ENCODE results near the gene BAIAP2L1. TPM values are rescaled to one million over a fixed set of nuclear protein-coding genes. Genes with fewer than 3 reads are reported as not detected.

BAIAP2L1 gene
- total and polyA plus RNA-seq, 12 donors: 0.53 to 5.8 (median 1.8) TPM

DNA sequence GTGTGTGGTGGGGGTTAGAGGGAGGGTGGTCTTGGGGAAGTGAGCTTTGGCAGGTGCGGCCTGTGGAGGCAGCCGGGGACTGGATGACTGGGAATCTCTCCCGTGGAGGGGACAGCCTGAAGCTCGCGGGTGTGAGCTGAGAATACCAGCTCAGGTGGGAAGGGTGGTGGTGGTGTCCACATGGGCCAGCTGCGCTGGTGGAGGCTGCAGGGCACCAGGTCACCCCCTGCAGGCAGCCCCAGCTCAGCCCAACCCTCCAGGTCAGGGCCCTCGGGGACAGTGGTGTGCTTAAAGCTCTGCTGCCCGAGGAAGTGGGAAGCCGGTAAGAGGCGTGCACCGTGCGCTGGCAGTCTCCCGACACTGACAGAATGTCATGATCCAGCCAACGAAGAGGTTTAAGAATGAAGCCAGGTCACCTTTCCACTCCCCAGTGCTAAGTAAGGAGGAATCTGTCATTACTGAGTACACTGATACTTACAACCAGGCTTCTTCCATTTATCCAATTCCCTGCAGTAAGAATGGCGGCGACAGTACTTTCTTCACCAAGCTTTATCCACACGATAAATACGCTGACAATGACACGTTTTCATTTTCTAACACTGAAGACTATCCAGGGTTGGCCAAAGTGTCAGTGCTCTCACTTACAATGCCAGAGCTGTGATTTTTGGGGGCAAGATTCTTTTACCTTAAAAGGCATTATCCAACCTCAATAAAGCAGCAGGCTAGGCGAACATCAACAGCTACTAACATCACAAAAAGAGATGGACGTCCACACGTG lies 99.0 kb downstream of the BAIAP2L1 start:
- H3K36me3 ChIP-seq: peaks cover 0 to 35% (median 0%) of the 10 kb centered on the region in 9 donors
- TF ChIP-seq, protein P1, sequence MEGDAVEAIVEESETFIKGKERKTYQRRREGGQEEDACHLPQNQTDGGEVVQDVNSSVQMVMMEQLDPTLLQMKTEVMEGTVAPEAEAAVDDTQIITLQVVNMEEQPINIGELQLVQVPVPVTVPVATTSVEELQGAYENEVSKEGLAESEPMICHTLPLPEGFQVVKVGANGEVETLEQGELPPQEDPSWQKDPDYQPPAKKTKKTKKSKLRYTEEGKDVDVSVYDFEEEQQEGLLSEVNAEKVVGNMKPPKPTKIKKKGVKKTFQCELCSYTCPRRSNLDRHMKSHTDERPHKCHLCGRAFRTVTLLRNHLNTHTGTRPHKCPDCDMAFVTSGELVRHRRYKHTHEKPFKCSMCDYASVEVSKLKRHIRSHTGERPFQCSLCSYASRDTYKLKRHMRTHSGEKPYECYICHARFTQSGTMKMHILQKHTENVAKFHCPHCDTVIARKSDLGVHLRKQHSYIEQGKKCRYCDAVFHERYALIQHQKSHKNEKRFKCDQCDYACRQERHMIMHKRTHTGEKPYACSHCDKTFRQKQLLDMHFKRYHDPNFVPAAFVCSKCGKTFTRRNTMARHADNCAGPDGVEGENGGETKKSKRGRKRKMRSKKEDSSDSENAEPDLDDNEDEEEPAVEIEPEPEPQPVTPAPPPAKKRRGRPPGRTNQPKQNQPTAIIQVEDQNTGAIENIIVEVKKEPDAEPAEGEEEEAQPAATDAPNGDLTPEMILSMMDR (IDR thresholded peaks at IDR 0.05): no peak
- no peaks in the 10 kb centered on the region for H3K4me1 ChIP-seq
- intact Hi-C loops (cut with DNase I): loop anchor here in 1 of 10 donors (5.0 kb wide), 1 partner anchor 110 kb away; no protein-coding TSS in a partner anchor
- 88% methylated on average over 22 of the region's 22 CpGs for WGBS, 2 donors
- H3K9me3 ChIP-seq: no peaks in the 10 kb centered on the region
- H3K27ac ChIP-seq: no peak overlapping the region
- H3K4me3 ChIP-seq: no peak overlapping the region
- ATAC-seq: no peak
- DNase-seq: no peak
- H3K27me3 ChIP-seq: no peaks in the 10 kb centered on the region

DNA sequence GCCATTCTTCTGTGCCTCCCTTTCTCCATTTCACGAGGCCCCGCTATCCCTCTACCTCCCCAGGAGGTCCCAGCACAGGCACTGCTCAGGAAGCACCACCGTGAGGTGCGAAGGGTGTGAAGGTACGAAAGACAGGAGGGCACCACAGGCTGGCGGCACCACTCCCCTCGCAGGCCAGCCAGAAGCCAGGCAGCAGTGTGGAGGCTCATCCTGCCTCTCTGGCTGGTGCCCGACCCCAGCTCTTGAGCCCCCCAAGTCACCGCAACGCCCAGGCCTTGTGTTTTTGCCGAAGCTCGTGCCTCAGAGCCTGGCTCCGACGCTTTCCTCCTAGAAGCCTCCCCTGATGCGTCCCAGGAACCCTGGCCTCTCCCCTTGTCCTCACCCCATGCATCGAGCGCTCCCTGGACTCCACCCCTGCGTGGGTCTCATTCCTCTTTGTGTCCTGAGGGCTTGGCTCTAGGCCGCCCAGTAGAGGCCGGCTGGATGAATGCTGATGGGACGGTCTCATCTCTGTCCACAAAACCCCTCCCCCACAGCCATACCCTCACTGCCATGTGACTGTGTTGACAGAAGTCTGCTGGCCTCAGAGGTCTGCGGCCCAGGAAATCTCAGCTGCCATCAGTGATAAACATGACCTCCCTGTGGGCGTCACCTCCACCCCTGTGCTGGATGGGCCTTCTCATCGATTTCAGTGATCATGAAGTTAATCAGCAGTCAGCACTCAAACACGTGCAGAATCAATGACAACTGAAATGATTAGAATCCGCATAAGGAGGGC lies 100.1 kb downstream of the BAIAP2L1 start:
- peaks cover 0 to 3% (median 0%) of the 10 kb centered on the region in 9 donors for H3K4me1 ChIP-seq
- H3K9me3 ChIP-seq: no peaks in the 10 kb centered on the region
- no peak overlapping the region for H3K27ac ChIP-seq
- TF ChIP-seq, protein P1 (IDR thresholded peaks at IDR 0.05): no peak
- ATAC-seq: no peak
- peaks cover 0 to 28% (median 0%) of the 10 kb centered on the region in 9 donors for H3K36me3 ChIP-seq
- H3K27me3 ChIP-seq: no peaks in the 10 kb centered on the region
- intact Hi-C loops (cut with DNase I): loop anchor here in 1 of 10 donors (5.0 kb wide), 1 partner anchor 112 kb away; no protein-coding TSS in a partner anchor
- H3K4me3 ChIP-seq: no peak overlapping the region
- no peak for DNase-seq
- 75 to 86% methylated on average over 23 to 26 of the region's 26 CpGs for WGBS, 2 donors

DNA sequence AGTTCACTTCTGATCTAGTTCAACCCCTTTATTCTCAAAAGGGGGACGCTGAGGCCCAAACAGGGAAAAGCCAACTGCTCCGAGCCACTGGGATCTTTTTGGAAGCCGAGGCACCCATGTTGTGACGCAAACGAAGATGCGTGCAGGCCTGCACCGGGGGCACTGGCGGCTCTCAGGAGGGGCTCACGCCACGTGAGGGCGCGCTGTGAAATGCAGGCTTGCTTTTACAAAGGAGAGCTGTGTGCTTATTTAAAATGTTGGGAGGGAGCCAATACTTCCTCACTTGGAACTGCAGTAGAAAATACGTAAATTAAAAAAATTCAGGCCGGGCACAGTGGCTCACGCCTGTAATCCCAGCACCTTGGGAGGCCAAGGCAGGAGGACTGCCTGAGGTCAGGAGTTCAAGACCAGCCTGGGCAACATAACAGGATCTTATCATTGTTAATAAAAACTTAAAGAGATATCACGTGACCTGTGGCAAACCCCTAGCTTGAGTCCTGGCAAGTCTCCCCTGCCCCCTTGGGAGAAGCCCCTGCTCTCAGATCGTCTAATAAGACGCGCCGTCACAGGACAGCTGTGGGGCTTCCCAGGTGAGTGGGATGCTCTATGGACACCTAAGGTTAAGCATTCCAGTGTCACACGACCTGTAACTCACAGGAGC lies 103.1 kb downstream of the BAIAP2L1 start:
- H3K9me3 ChIP-seq: no peaks in the 10 kb centered on the region
- H3K4me1 ChIP-seq: peaks cover 0 to 20% (median 12%) of the 10 kb centered on the region in 9 donors
- TF ChIP-seq, protein P1 (IDR thresholded peaks at IDR 0.05): no peak
- 82 to 87% methylated on average over 21 of the region's 21 CpGs for WGBS, 2 donors
- no peak overlapping the region for H3K4me3 ChIP-seq
- peaks cover 0 to 46% (median 9%) of the 10 kb centered on the region in 9 donors for H3K36me3 ChIP-seq
- no peak overlapping the region for H3K27ac ChIP-seq
- ATAC-seq (no peak), DNase-seq (no peak)
- H3K27me3 ChIP-seq: no peaks in the 10 kb centered on the region
- intact Hi-C loops (cut with DNase I): loop anchor here in 8 of 10 donors (5.0 to 10.0 kb wide), 4 partner anchors 105 to 547 kb away; partner anchors contain the start of gene BAIAP2L1 (in 5 of the 8)

DNA sequence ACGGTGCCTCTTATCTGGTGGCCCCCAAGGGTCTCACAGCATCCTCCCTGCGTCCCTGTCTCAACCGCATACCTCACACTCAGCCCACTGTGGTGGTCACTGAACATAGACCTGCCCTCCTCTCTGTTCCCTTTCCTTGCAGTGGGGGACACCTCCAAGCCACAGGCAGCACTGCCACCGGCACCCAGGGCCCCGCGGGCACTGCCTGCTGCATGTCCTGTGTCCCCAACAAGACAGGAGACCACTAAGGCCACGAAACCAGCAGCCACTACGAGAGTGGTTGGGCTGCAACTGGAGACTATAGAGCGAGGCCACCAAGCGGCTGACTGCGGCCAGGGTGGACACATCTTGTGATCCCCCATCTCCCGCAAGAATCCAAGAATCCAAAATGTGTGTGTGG lies 104.1 kb downstream of the BAIAP2L1 start:
- WGBS, 2 donors: 89 to 90% methylated on average over 12 of the region's 12 CpGs
- TF ChIP-seq, protein P1 (IDR thresholded peaks at IDR 0.05): no peak
- DNase-seq (no peak), ATAC-seq (peak in 1 of 8 donors; percentile 3)
- Histone ChIP-seq H3K4me1 (peaks cover 0 to 25% (median 14%) of the 10 kb centered on the region in 9 donors), H3K27me3 (no peaks in the 10 kb centered on the region), H3K4me3 (no peak overlapping the region), H3K9me3 (no peaks in the 10 kb centered on the region), H3K36me3 (peaks cover 0 to 56% (median 15%) of the 10 kb centered on the region in 9 donors), H3K27ac (no peak overlapping the region)
- intact Hi-C loops (cut with DNase I): loop anchor here in 8 of 10 donors (5.0 to 10.0 kb wide), 4 partner anchors 105 to 548 kb away; partner anchors contain the start of gene BAIAP2L1 (in 5 of the 8)

Measured in heart right ventricle (tissue), 16 donors.